Epithelial cell of proximal tubule (primary cell): Measurements from ENCODE around the gene PTTG1. TPM values are rescaled to one million over a fixed set of nuclear protein-coding genes. Genes with fewer than 3 reads are reported as not detected.

Source experiments
- DNase-seq: peaks from one replicate; pipeline ENCODE4 v3.0.0-alpha.2; 2011; ENCODE audit warnings: low read depth
- H3K4me3 ChIP-seq: 2 replicates; pipeline ENCODE4 v1.5.1; 2011; ENCODE audit warnings: low read depth, mild to moderate bottlenecking, low read length
- total RNA-seq: library from RNA; depleted of rRNA; stranded (reverse); fragments of >200 nt; gene quantifications from 2 replicates; pipeline ENCODE4 v1.2.3, GENCODE V29; 2015
- TF ChIP-seq, protein P1 (sequence below): conservative IDR thresholded peaks from 2 replicates; pipeline ENCODE4 v1.5.1; 2012; ENCODE audit warnings: low read depth, mild to moderate bottlenecking, low read length

The PTTG1 gene
- total RNA-seq, 1 donor from 2014 or later = 963 TPM

- no peak overlapping the region for H3K4me3 ChIP-seq
- DNase-seq = no peak
- TF ChIP-seq, protein P1, sequence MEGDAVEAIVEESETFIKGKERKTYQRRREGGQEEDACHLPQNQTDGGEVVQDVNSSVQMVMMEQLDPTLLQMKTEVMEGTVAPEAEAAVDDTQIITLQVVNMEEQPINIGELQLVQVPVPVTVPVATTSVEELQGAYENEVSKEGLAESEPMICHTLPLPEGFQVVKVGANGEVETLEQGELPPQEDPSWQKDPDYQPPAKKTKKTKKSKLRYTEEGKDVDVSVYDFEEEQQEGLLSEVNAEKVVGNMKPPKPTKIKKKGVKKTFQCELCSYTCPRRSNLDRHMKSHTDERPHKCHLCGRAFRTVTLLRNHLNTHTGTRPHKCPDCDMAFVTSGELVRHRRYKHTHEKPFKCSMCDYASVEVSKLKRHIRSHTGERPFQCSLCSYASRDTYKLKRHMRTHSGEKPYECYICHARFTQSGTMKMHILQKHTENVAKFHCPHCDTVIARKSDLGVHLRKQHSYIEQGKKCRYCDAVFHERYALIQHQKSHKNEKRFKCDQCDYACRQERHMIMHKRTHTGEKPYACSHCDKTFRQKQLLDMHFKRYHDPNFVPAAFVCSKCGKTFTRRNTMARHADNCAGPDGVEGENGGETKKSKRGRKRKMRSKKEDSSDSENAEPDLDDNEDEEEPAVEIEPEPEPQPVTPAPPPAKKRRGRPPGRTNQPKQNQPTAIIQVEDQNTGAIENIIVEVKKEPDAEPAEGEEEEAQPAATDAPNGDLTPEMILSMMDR = no peak
Measured at GRCh38 chr5:160445132-160445531, 23.5 kb downstream of the PTTG1 start.

GRCh38 chr5:160445751-160446150 is 24.1 kb downstream of the PTTG1 start:
- H3K4me3 ChIP-seq = no peak overlapping the region
- TF ChIP-seq, protein P1 = no peak
- DNase-seq = no peak

DNA sequence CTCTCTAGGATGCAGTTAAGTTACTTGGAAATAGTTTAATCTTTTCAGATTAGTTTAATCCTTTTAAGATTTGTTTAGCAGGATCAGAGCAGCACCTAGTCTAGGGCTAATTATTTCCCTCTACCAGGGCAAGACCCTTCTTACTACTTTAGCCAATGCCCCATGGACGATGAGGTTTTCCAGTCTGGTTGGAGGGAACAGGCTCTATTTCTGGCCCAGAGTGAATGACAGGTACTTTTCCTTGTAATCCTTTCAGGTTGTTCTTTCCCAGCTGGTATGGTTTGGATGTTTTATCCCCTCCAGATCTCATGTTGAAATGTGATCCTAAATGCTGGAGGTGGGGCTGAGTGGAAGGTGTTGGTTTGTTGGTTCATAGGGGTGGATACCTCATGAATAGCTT is 27.2 kb downstream of the PTTG1 start:
- no peak overlapping the region for H3K4me3 ChIP-seq
- DNase-seq = no peak
- TF ChIP-seq, protein P1 = no peak

- DNase-seq = no peak
- no peak overlapping the region for H3K4me3 ChIP-seq
- TF ChIP-seq, protein P1 = no peak
Measured at GRCh38 chr5:160449458-160449857, 27.8 kb downstream of the PTTG1 start.

DNA sequence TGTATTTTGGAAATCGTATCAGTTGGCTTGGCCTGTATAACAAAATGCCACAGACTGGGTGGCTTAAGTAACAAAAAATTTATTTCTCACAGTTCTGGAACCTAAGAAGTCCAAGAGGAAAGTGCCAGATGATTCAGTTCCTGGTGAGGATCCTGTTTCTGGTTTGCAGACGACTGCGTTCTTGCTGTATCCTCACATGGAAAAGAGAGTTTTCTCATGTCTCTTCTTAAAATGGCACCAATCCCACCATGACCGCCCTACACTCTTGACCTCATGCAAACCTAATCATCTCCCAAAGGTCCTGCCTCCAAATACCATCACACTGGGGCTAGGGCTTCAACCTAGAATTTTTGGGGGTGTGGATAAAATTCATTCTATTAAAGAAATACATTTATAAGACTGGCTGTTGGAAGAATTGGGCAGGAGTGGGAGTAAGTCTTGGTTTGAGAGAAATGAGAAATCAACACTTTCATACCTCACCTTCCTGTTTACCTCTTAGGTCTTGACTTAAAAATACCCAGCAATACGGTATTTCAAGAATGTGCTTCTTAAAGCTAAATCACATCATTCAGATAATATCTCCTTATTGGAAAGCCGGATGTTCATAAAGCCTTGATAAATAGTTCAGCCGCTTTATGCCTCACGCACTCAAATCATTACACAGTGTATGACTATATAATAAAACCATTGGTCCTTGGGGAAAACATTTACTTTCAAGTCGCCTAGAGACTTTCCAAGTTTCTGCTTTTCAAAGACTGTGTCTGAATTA is 28.7 kb downstream of the PTTG1 start:
- no peak for DNase-seq
- TF ChIP-seq, protein P1 = no peak
- no peak overlapping the region for H3K4me3 ChIP-seq

- TF ChIP-seq, protein P1 = no peak
- no peak overlapping the region for H3K4me3 ChIP-seq
- no peak for DNase-seq
Measured at GRCh38 chr5:160451281-160451680, 29.6 kb downstream of the PTTG1 start.

GRCh38 chr5:160452036-160452435 is 30.4 kb downstream of the PTTG1 start:
- no peak for DNase-seq
- TF ChIP-seq, protein P1 = no peak
- H3K4me3 ChIP-seq = no peak overlapping the region
